GM23338 (cell line): Measurements from ENCODE around the gene RSPH1. TPM values are rescaled to one million over a fixed set of nuclear protein-coding genes. Genes with fewer than 3 reads are reported as not detected.

Experiments
- ATAC-seq: fragments of 200-7000 bp; cut with Tn5 transposase; 3 replicates; pipeline ENCODE4 v1.9.1; 2020
- DNase-seq: peaks from one replicate; pipeline ENCODE4 v3.0.0-alpha.2; 2015; ENCODE audit warnings: low spot score
- H2AFZ ChIP-seq: fragments of 200-600 bp; sonication (generic); 2 replicates; pipeline ENCODE4 v1.8.0; 2016; ENCODE audit warnings: antibody characterized with exemption, mild to moderate bottlenecking, moderate library complexity
- H3F3A ChIP-seq: fragments of 200-600 bp; sonication (generic); replicated peaks from 2 replicates; pipeline ENCODE4 v1.8.0; 2017; ENCODE audit warnings: antibody characterized with exemption, mixed run types, low read depth
- H3K27ac ChIP-seq: fragments of 200-600 bp; sonication (generic); 2 replicates; pipeline ENCODE4 v1.6.1; 2016; ENCODE audit warnings: low read depth
- H3K27me3 ChIP-seq: fragments of 200-600 bp; sonication (generic); 2 replicates; pipeline ENCODE4 v1.8.0; 2016; ENCODE audit warnings: mild to moderate bottlenecking, mixed run types, moderate library complexity; ENCODE audit not compliant: insufficient read depth
- H3K36me3 ChIP-seq: fragments of 200-600 bp; sonication (generic); 2 replicates; pipeline ENCODE4 v1.8.0; 2016; ENCODE audit warnings: mild to moderate bottlenecking; ENCODE audit not compliant: insufficient read depth
- H3K4me1 ChIP-seq: fragments of 200-600 bp; sonication (generic); 2 replicates; pipeline ENCODE4 v1.8.0; 2016; ENCODE audit warnings: mild to moderate bottlenecking, moderate library complexity; ENCODE audit not compliant: insufficient read depth
- H3K4me2 ChIP-seq: fragments of 200-600 bp; sonication (generic); 2 replicates; pipeline ENCODE4 v1.7.1; 2017; ENCODE audit warnings: mixed run types
- H3K4me3 ChIP-seq: fragments of 200-600 bp; sonication (generic); 2 replicates; pipeline ENCODE4 v1.6.1; 2016; ENCODE audit warnings: mixed run types
- H3K79me2 ChIP-seq: fragments of 200-600 bp; sonication (generic); replicated peaks from 2 replicates; pipeline ENCODE4 v1.8.0; 2017; ENCODE audit warnings: mild to moderate bottlenecking; ENCODE audit not compliant: insufficient read depth
- H3K9me2 ChIP-seq: fragments of 200-600 bp; sonication (generic); 2 replicates; pipeline ENCODE4 v1.8.0; 2017; ENCODE audit not compliant: insufficient read depth
- H4K20me1 ChIP-seq: fragments of 200-600 bp; sonication (generic); replicated peaks from 2 replicates; pipeline ENCODE4 v1.8.0; 2017; ENCODE audit warnings: mild to moderate bottlenecking; ENCODE audit not compliant: insufficient read depth
- H3K27ac Mint-ChIP-seq: 2 replicates; pipeline ENCODE4 v1.8.0; 2020; ENCODE audit warnings: inconsistent platforms, mild to moderate bottlenecking, moderate library complexity, mixed read lengths
- H3K27me3 Mint-ChIP-seq: 3 replicates; pipeline ENCODE4 v1.8.0; 2022; ENCODE audit warnings: low read depth, mild to moderate bottlenecking, moderate library complexity, mixed read lengths, inconsistent platforms; ENCODE audit not compliant: insufficient read depth, poor library complexity
- H3K36me3 Mint-ChIP-seq: 3 replicates; pipeline ENCODE4 v1.8.0; 2021; ENCODE audit warnings: low read depth, mild to moderate bottlenecking, inconsistent platforms, moderate library complexity, mixed read lengths
- H3K4me1 Mint-ChIP-seq: 3 replicates; pipeline ENCODE4 v1.8.0; 2020; ENCODE audit warnings: mild to moderate bottlenecking, inconsistent platforms, mixed read lengths
- H3K4me3 Mint-ChIP-seq: 3 replicates; pipeline ENCODE4 v1.8.0; 2021; ENCODE audit warnings: moderate library complexity, mild to moderate bottlenecking, inconsistent platforms, mixed read lengths
- H3K9me3 Mint-ChIP-seq: 3 replicates; pipeline ENCODE4 v1.8.0; 2020; ENCODE audit warnings: moderate library complexity, mild to moderate bottlenecking, inconsistent platforms, mixed read lengths
- CREB1 ChIP-seq: fragments of 250-450 bp; sonication (Bioruptor Pico); IDR thresholded peaks from 2 replicates; pipeline ENCODE4 v1.5.0; 2020; ENCODE audit warnings: low read depth, mild to moderate bottlenecking, moderate library complexity
- CTCF ChIP-seq, 2 experiments: fragments of 200-600 bp in 1 of 2; sonication (generic) in 1 of 2; conservative IDR thresholded peaks; 2 replicates each; pipeline versions ENCODE4 v1.5.1 to v1.6.1; 2016 to 2017; ENCODE audit warnings: antibody characterized with exemption in 2 of 2, low read depth in 2 of 2, mild to moderate bottlenecking in 2 of 2, moderate library complexity in 1 of 2
- ETS1 ChIP-seq: IDR thresholded peaks from 2 replicates; pipeline ENCODE4 v1.6.1; 2016; ENCODE audit warnings: antibody characterized with exemption
- EZH2 ChIP-seq: fragments of 200-600 bp; sonication (generic); IDR thresholded peaks from one replicate; pipeline ENCODE4 v1.8.0; 2017; ENCODE audit warnings: antibody characterized with exemption, mild to moderate bottlenecking, low read depth; ENCODE audit not compliant: unreplicated experiment
- EZH2phosphoT487 ChIP-seq: fragments of 200-600 bp; sonication (generic); IDR thresholded peaks from one replicate; pipeline ENCODE4 v1.8.1; 2018; ENCODE audit warnings: antibody characterized with exemption; ENCODE audit not compliant: unreplicated experiment
- JUNB ChIP-seq: IDR thresholded peaks from one replicate; pipeline ENCODE4 v1.6.1; 2016; ENCODE audit warnings: antibody characterized with exemption; ENCODE audit not compliant: unreplicated experiment
- NANOG ChIP-seq: IDR thresholded peaks from 2 replicates; pipeline ENCODE4 v1.6.1; 2016; ENCODE audit warnings: antibody characterized with exemption, borderline replicate concordance
- POLR2AphosphoS5 ChIP-seq: IDR thresholded peaks from 2 replicates; pipeline ENCODE4 v1.6.1; 2016; ENCODE audit warnings: antibody characterized with exemption, low read depth
- REST ChIP-seq: IDR thresholded peaks from one replicate; pipeline ENCODE4 v1.6.1; 2018; ENCODE audit warnings: antibody characterized with exemption; ENCODE audit not compliant: unreplicated experiment
- STAT1 ChIP-seq: IDR thresholded peaks from one replicate; pipeline ENCODE4 v1.6.1; 2016; ENCODE audit warnings: antibody characterized with exemption; ENCODE audit not compliant: unreplicated experiment
- ZNF114 ChIP-seq: fragments of 250-450 bp; sonication (Bioruptor Pico); IDR thresholded peaks from 2 replicates; pipeline ENCODE4 v1.5.0; 2020; ENCODE audit warnings: mild to moderate bottlenecking, moderate library complexity
- ZNF331 ChIP-seq: fragments of 250-450 bp; sonication (Bioruptor Pico); IDR thresholded peaks from 2 replicates; pipeline ENCODE4 v1.5.0; 2020; ENCODE audit warnings: low read depth, mild to moderate bottlenecking, moderate library complexity
- polyA plus RNA-seq: library from polyadenylated mRNA; unstranded; fragments of >200 nt; fragmentation: Nextera tagmentation; extraction: Ambion mirVana; gene quantifications from 2 replicates; pipeline ENCODE4 v1.2.1, GENCODE V29; 2016
- total RNA-seq: library from RNA; depleted of rRNA; stranded (reverse); fragments of >200 nt; shearing (Covaris generic); gene quantifications from 2 replicates; pipeline ENCODE4 v1.2.3, GENCODE V29; 2014

RSPH1 gene
- total and polyA plus RNA-seq, 2 experiments from 2014 or later, result 0.23 TPM; not detected in 1

- TF ChIP-seq ETS1, result no peak
- no peak for TF ChIP-seq CREB1 (CRISPR knock-in tag)
- TF ChIP-seq ZNF114 (CRISPR knock-in tag), result no peak
- no peak for TF ChIP-seq POLR2AphosphoS5
- no peak for TF ChIP-seq EZH2
- no peak for TF ChIP-seq JUNB
- H3K4me1 ChIP-seq, result peaks cover 29% of the 10 kb centered on the region
- peaks cover 11% of the 10 kb centered on the region; the same call in 1 of the 2 replicates for H3F3A ChIP-seq
- H3K4me3 ChIP-seq, result peak overlapping the region; percentile 53; the same call in 1 of the 2 replicates
- H3K4me2 ChIP-seq, result peak overlapping the region; percentile 82
- H3K27ac ChIP-seq, result no peak overlapping the region
- no peak overlapping the region for H3K27ac Mint-ChIP-seq
- DNase-seq (no peak), ATAC-seq (peak; percentile 11)
- H3K27me3 ChIP-seq, result peaks cover 12% of the 10 kb centered on the region; the same call in 1 of the 2 replicates
- peaks cover 39% of the 10 kb centered on the region for H3K4me1 Mint-ChIP-seq
- H3K36me3 Mint-ChIP-seq, result peaks cover 11% of the 10 kb centered on the region
- no peaks in the 10 kb centered on the region for H3K36me3 ChIP-seq
- H3K27me3 Mint-ChIP-seq, result peaks cover 6% of the 10 kb centered on the region
- H2AFZ ChIP-seq, result peak overlapping the region; percentile 95
- no peaks in the 10 kb centered on the region for H4K20me1 ChIP-seq
- H3K9me2 ChIP-seq, result no peaks in the 10 kb centered on the region
- peaks cover 21% of the 10 kb centered on the region for H3K79me2 ChIP-seq
- H3K4me3 Mint-ChIP-seq, result peak overlapping the region; percentile 73
- H3K9me3 Mint-ChIP-seq, result no peaks in the 10 kb centered on the region
These were observed 16.5 kb upstream of the RSPH1 start for GRCh38 chr21:42512346-42513034.

DNA sequence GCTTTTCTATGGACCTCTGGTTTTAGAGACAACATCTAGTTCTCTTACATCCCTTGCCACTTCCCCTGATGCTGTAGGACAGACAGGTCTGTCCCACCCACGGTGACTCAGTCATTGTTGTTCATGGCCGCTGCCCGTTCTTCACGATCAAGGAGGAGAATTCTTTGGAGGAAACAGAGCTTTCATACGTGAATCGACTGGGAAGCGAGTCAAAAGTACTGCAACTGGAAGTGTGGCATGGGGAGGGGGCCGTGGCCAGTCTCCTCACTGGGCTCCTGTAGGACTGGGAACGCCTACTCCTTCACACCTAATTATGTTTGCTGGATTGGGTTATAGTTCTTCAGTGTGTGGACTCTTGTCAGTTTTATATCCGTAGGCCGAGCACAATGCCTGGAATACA is 13.2 kb upstream of the RSPH1 start:
- no peak overlapping the region for H3K4me2 ChIP-seq
- no peak overlapping the region for H2AFZ ChIP-seq
- no peaks in the 10 kb centered on the region for H3K9me2 ChIP-seq
- peaks cover 12% of the 10 kb centered on the region; the same call in 1 of the 2 replicates for H3K27me3 ChIP-seq
- ATAC-seq, result no peak
- Mint-ChIP-seq H3K4me3 (no peak overlapping the region), H3K27ac (no peak overlapping the region), H3K4me1 (peaks cover 12% of the 10 kb centered on the region), H3K27me3 (peaks cover 6% of the 10 kb centered on the region), H3K9me3 (no peaks in the 10 kb centered on the region), H3K36me3 (no peaks in the 10 kb centered on the region; the same call in 2 of the 3 replicates)
- no peak overlapping the region for H3K27ac ChIP-seq
- H3K4me1 ChIP-seq, result 0 out of 2 replicates have a peak, but pooled peaks cover 5% of the 10 kb centered on the region
- no peaks in the 10 kb centered on the region for H3K36me3 ChIP-seq
- no peaks in the 10 kb centered on the region for H3K79me2 ChIP-seq
- H3K4me3 ChIP-seq, result no peak overlapping the region
- H4K20me1 ChIP-seq, result no peaks in the 10 kb centered on the region
- H3F3A ChIP-seq, result peaks cover 11% of the 10 kb centered on the region; the same call in 1 of the 2 replicates
- no peak for DNase-seq
- TF ChIP-seq STAT1 (no peak), CTCF (conservative IDR thresholded peaks at IDR 0.05; ENCODE audit: low read depth in 2 of 2) (no peak), REST (no peak), CREB1 (CRISPR knock-in tag) (no peak), ZNF331 (CRISPR knock-in tag) (no peak), EZH2phosphoT487 (no peak), NANOG (no peak), JUNB (no peak)
